Measurements from ENCODE around the gene HLA-DRB5. TPM values are rescaled to one million over a fixed set of nuclear protein-coding genes. Genes with fewer than 3 reads are reported as not detected.

HLA-DRB5 gene
- total and polyA plus RNA-seq, 2 donors (not counting 1 experiment from before 2014, with no cell fraction given) = 23.8 to 174 TPM

DNA sequence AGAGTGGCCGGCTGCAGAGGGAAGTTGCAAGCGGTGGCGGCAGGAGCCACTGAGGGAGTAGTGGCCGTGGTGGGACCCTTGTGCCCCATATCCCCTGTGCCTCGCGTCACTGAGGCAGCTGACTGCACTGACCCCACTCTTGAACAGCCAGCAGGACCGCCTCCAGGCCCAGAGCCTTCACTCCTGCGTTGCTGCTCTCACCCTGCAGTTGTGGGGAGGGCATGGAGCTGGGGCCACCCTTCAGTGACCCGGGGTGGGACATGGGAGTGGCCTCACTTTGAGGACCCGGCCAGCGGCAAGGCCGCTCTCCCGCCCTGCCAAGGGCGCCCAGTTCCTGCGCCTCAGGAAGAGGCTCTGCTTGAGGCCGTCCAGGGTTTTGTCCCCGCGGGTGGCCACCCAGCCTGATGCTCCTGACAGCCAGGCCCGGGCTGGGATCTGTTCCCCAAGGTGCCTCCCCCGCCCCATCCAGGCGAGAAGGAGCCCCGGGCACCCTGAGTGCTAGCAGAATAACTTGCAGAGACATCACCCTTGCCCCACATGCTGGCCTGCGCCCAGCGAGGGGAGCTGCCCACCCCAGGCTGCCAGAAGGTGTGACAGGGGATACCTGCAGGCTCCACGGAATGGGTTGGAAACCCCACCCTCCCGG lies 46.0 kb downstream of the HLA-DRB5 start:
- no peak overlapping the region for H3K4me3 Mint-ChIP-seq
- H3K27me3 Mint-ChIP-seq = no peaks in the 10 kb centered on the region
- 86% methylated on average over 26 of the region's 26 CpGs for WGBS (ENCODE audit: insufficient coverage)
- Histone ChIP-seq H3K27me3 (replicated peaks in 1 of 4; ENCODE audit: control extremely low read depth in 1 of 4, control insufficient read depth in 3 of 4, insufficient read depth in 4 of 4, low read length in 3 of 4) (no peaks in the 10 kb centered on the region), H4K20me1 (ENCODE audit: control insufficient read depth, insufficient read depth, low read length, poor library complexity, severe bottlenecking) (no peaks in the 10 kb centered on the region), H3K36me3 (replicated peaks in 1 of 2; ENCODE audit: control extremely low read depth in 1 of 2, control insufficient read depth in 1 of 2, extremely low read depth in 1 of 2, insufficient read depth in 2 of 2, low read length in 1 of 2) (no peaks in the 10 kb centered on the region), H2AFZ (ENCODE audit: insufficient read depth, low read depth, low read length, poor library complexity, severe bottlenecking) (no peak overlapping the region), H3K4me3 (ENCODE audit: control extremely low read depth in 1 of 5, extremely low read depth in 1 of 5, insufficient read depth in 1 of 5, low read depth in 2 of 5, low read length in 4 of 5) (no peak overlapping the region), H3K9me3 (ENCODE audit: control extremely low read depth in 1 of 3, control insufficient read depth in 2 of 3, insufficient read depth in 1 of 3, low read length in 2 of 3) (peaks cover 0 to 5% (median 0%) of the 10 kb centered on the region in 3 donors), H3K9ac (ENCODE audit: low read length) (no peak overlapping the region), H3K27ac (ENCODE audit: low read length in 2 of 2) (no peak overlapping the region), H3K79me2 (ENCODE audit: control insufficient read depth, insufficient read depth, low read length) (peaks cover 22% of the 10 kb centered on the region), H3K4me1 (ENCODE audit: control insufficient read depth in 2 of 2, insufficient read depth in 2 of 2, low read length in 2 of 2) (peaks cover 4 to 5% of the 10 kb centered on the region in 2 donors), H3K4me2 (replicated peaks; ENCODE audit: low read depth, low read length, poor library complexity, severe bottlenecking) (no peak overlapping the region)
- DNase-seq (no peak), ATAC-seq (ENCODE audit: low read depth) (no peak)
- H3K27ac Mint-ChIP-seq = no peak overlapping the region
- intact Hi-C loops (cut with micrococcal nuclease) = loop anchor here (2.0 to 10.0 kb wide), 2 partner anchors 45 to 91 kb away; no protein-coding TSS in a partner anchor
- POLR2A ChIA-PET = interaction anchor here (0.8 to 1.1 kb wide), 2 partner anchors 11 to 105 kb away, joined by 3 to 4 read pairs; partner anchors contain the start of gene HLA-DRB1
- CTCF ChIA-PET = interaction anchor here (1.4 kb wide), 1 partner anchor 122 kb away, joined by 3 read pairs; no protein-coding TSS in a partner anchor
- peaks cover 29% of the 10 kb centered on the region for H3K4me1 Mint-ChIP-seq
- no peaks in the 10 kb centered on the region for H3K9me3 Mint-ChIP-seq (ENCODE audit: insufficient read depth)
- no peak for TF ChIP-seq EZH2 (IDR thresholded peaks at IDR 0.05; ENCODE audit: borderline replicate concordance, insufficient read depth, low read depth, low read length, poor library complexity, severe bottlenecking)
- TF ChIP-seq, protein P1, sequence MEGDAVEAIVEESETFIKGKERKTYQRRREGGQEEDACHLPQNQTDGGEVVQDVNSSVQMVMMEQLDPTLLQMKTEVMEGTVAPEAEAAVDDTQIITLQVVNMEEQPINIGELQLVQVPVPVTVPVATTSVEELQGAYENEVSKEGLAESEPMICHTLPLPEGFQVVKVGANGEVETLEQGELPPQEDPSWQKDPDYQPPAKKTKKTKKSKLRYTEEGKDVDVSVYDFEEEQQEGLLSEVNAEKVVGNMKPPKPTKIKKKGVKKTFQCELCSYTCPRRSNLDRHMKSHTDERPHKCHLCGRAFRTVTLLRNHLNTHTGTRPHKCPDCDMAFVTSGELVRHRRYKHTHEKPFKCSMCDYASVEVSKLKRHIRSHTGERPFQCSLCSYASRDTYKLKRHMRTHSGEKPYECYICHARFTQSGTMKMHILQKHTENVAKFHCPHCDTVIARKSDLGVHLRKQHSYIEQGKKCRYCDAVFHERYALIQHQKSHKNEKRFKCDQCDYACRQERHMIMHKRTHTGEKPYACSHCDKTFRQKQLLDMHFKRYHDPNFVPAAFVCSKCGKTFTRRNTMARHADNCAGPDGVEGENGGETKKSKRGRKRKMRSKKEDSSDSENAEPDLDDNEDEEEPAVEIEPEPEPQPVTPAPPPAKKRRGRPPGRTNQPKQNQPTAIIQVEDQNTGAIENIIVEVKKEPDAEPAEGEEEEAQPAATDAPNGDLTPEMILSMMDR (IDR thresholded peaks at IDR 0.05) = no peak

All from B cell (primary cell).